ENCODE results near the gene COLEC11.
A peak's percentile ranks its signal among the peaks of the same experiment; 100 is the strongest.
"Not testable (repeated sequence)": the region's sequence is repeated elsewhere in the genome, so short reads cannot be mapped to it uniquely, and the experiment has no call there.

The COLEC11 gene

GRCh38 chr2:3575534-3576262 lies 19.2 kb upstream of the COLEC11 start:
- H3K9me3 ChIP-seq: no peaks in the 10 kb centered on the region
- in situ Hi-C loops (cut with MboI; ENCODE audit: low sequenced_read_pairs): no loop called here
- H3K36me3 ChIP-seq (replicated peaks): peaks cover 54% of the 10 kb centered on the region
- H3K27me3 ChIP-seq (ENCODE audit: low read depth): no peaks in the 10 kb centered on the region
- peak overlapping the region; percentile 87 for H3K4me3 ChIP-seq
- peaks cover 30% of the 10 kb centered on the region for H3K4me1 ChIP-seq
- peak in 1 of 2 experiments; percentile 27 for DNase-seq (ENCODE audit: low spot score in 2 of 2)

- H3K27me3 ChIP-seq (ENCODE audit: low read depth); DNase-seq (ENCODE audit: low spot score in 2 of 2); H3K9me3 ChIP-seq; in situ Hi-C loops (cut with MboI; ENCODE audit: low sequenced_read_pairs): not testable (repeated sequence)
- Histone ChIP-seq H3K36me3 (replicated peaks) (peaks cover 60% of the 10 kb centered on the region), H3K4me1 (peaks cover 30% of the 10 kb centered on the region), H3K4me3 (peak overlapping the region; percentile 87)
Observed at GRCh38 chr2:3576263-3576630, 18.7 kb upstream of the COLEC11 start.

- Histone ChIP-seq H3K4me3 (peak overlapping the region; percentile 87; the same call in 1 of the 2 replicates), H3K9me3 (no peaks in the 10 kb centered on the region), H3K4me1 (peaks cover 30% of the 10 kb centered on the region), H3K27me3 (ENCODE audit: low read depth) (no peaks in the 10 kb centered on the region), H3K36me3 (replicated peaks) (peaks cover 78% of the 10 kb centered on the region)
- no peak for DNase-seq (ENCODE audit: low spot score in 2 of 2)
- in situ Hi-C loops (cut with MboI; ENCODE audit: low sequenced_read_pairs): no loop called here
Observed at GRCh38 chr2:3578987-3579386, 15.9 kb upstream of the COLEC11 start.

GRCh38 chr2:3580449-3580848 lies 14.5 kb upstream of the COLEC11 start:
- H3K36me3 ChIP-seq (replicated peaks): peaks cover 77% of the 10 kb centered on the region
- in situ Hi-C loops (cut with MboI; ENCODE audit: low sequenced_read_pairs): no loop called here
- H3K27me3 ChIP-seq (ENCODE audit: low read depth): no peaks in the 10 kb centered on the region
- H3K9me3 ChIP-seq: no peaks in the 10 kb centered on the region
- DNase-seq (ENCODE audit: low spot score in 2 of 2): no peak
- no peak overlapping the region for H3K4me3 ChIP-seq
- H3K4me1 ChIP-seq: peaks cover 23% of the 10 kb centered on the region

GRCh38 chr2:3581367-3582262 lies 13.3 kb upstream of the COLEC11 start:
- in situ Hi-C loops (cut with MboI; ENCODE audit: low sequenced_read_pairs): no loop called here
- H3K27me3 ChIP-seq (ENCODE audit: low read depth): no peaks in the 10 kb centered on the region
- no peak for DNase-seq (ENCODE audit: low spot score in 2 of 2)
- peaks cover 66% of the 10 kb centered on the region for H3K36me3 ChIP-seq (replicated peaks)
- H3K4me3 ChIP-seq: no peak overlapping the region
- H3K9me3 ChIP-seq: no peaks in the 10 kb centered on the region
- peaks cover 22% of the 10 kb centered on the region for H3K4me1 ChIP-seq

- Histone ChIP-seq H3K4me1 (peaks cover under 1% of the 10 kb centered on the region; the same call in 1 of the 2 replicates), H3K4me3 (no peak overlapping the region), H3K36me3 (replicated peaks) (peaks cover 41% of the 10 kb centered on the region), H3K9me3 (no peaks in the 10 kb centered on the region), H3K27me3 (ENCODE audit: low read depth) (no peaks in the 10 kb centered on the region)
- no peak for DNase-seq (ENCODE audit: low spot score in 2 of 2)
- in situ Hi-C loops (cut with MboI; ENCODE audit: low sequenced_read_pairs): no loop called here
Observed at GRCh38 chr2:3584076-3584475, 10.8 kb upstream of the COLEC11 start.

GRCh38 chr2:3584608-3585260 lies 10.2 kb upstream of the COLEC11 start:
- H3K4me3 ChIP-seq: no peak overlapping the region
- no peaks in the 10 kb centered on the region for H3K4me1 ChIP-seq
- no peaks in the 10 kb centered on the region for H3K9me3 ChIP-seq
- peaks cover 34% of the 10 kb centered on the region for H3K36me3 ChIP-seq (replicated peaks)
- DNase-seq (ENCODE audit: low spot score in 2 of 2): no peak
- no peaks in the 10 kb centered on the region for H3K27me3 ChIP-seq (ENCODE audit: low read depth)
- in situ Hi-C loops (cut with MboI; ENCODE audit: low sequenced_read_pairs): no loop called here

- Histone ChIP-seq H3K36me3 (replicated peaks) (peaks cover 27% of the 10 kb centered on the region), H3K4me3 (no peak overlapping the region), H3K27me3 (ENCODE audit: low read depth) (no peaks in the 10 kb centered on the region), H3K9me3 (no peaks in the 10 kb centered on the region), H3K4me1 (no peaks in the 10 kb centered on the region)
- DNase-seq (ENCODE audit: low spot score in 2 of 2): no peak
- in situ Hi-C loops (cut with MboI; ENCODE audit: low sequenced_read_pairs): no loop called here
Observed at GRCh38 chr2:3585261-3586109, 9.4 kb upstream of the COLEC11 start.

- DNase-seq (ENCODE audit: low spot score in 2 of 2): no peak
- in situ Hi-C loops (cut with MboI; ENCODE audit: low sequenced_read_pairs): no loop called here
- H3K4me3 ChIP-seq: no peak overlapping the region
- no peaks in the 10 kb centered on the region for H3K4me1 ChIP-seq
- H3K9me3 ChIP-seq: no peaks in the 10 kb centered on the region
- peaks cover 20% of the 10 kb centered on the region for H3K36me3 ChIP-seq (replicated peaks)
- no peaks in the 10 kb centered on the region for H3K27me3 ChIP-seq (ENCODE audit: low read depth)
Observed at GRCh38 chr2:3586220-3586619, 8.7 kb upstream of the COLEC11 start.

- in situ Hi-C loops (cut with MboI; ENCODE audit: low sequenced_read_pairs): no loop called here
- Histone ChIP-seq H3K27me3 (ENCODE audit: low read depth) (no peaks in the 10 kb centered on the region), H3K4me1 (no peaks in the 10 kb centered on the region), H3K36me3 (replicated peaks) (peaks cover 12% of the 10 kb centered on the region), H3K4me3 (no peak overlapping the region), H3K9me3 (no peaks in the 10 kb centered on the region)
- no peak for DNase-seq (ENCODE audit: low spot score in 2 of 2)
Observed at GRCh38 chr2:3587021-3587420, 7.9 kb upstream of the COLEC11 start.

GRCh38 chr2:3587432-3587831 lies 7.5 kb upstream of the COLEC11 start:
- H3K4me1 ChIP-seq: no peaks in the 10 kb centered on the region
- H3K4me3 ChIP-seq: no peak overlapping the region
- no peaks in the 10 kb centered on the region for H3K9me3 ChIP-seq
- DNase-seq (ENCODE audit: low spot score in 2 of 2): no peak
- peaks cover 8% of the 10 kb centered on the region for H3K36me3 ChIP-seq (replicated peaks)
- no peaks in the 10 kb centered on the region for H3K27me3 ChIP-seq (ENCODE audit: low read depth)
- in situ Hi-C loops (cut with MboI; ENCODE audit: low sequenced_read_pairs): no loop called here

- in situ Hi-C loops (cut with MboI; ENCODE audit: low sequenced_read_pairs): no loop called here
- Histone ChIP-seq H3K4me1 (no peaks in the 10 kb centered on the region), H3K36me3 (replicated peaks) (peaks cover 8% of the 10 kb centered on the region), H3K9me3 (no peaks in the 10 kb centered on the region), H3K4me3 (no peak overlapping the region), H3K27me3 (ENCODE audit: low read depth) (no peaks in the 10 kb centered on the region)
- no peak for DNase-seq (ENCODE audit: low spot score in 2 of 2)
Observed at GRCh38 chr2:3588084-3588483, 6.8 kb upstream of the COLEC11 start.

- in situ Hi-C loops (cut with MboI; ENCODE audit: low sequenced_read_pairs): no loop called here
- no peak for DNase-seq (ENCODE audit: low spot score in 2 of 2)
- no peaks in the 10 kb centered on the region for H3K27me3 ChIP-seq (ENCODE audit: low read depth)
Observed at GRCh38 chr2:3589086-3589485, 5.8 kb upstream of the COLEC11 start.

More at GRCh38 chr2:3589086-3589485, 5.8 kb upstream of the COLEC11 start:
- Histone ChIP-seq H3K4me3 (no peak overlapping the region), H3K4me1 (no peaks in the 10 kb centered on the region), H3K9me3 (no peaks in the 10 kb centered on the region), H3K36me3 (replicated peaks) (no peaks in the 10 kb centered on the region; the same call in 1 of the 2 replicates)

All from HAP-1 (cell line).